OCI-LY3 (cell line): ENCODE data around the gene TMEM258.

Experiments
- EZH2phosphoT487 ChIP-seq: fragments of 200-600 bp; shearing (Covaris generic); IDR thresholded peaks from 2 replicates; pipeline ENCODE4 v1.6.1; 2018; ENCODE audit warnings: antibody characterized with exemption, mixed run types, low read depth
- TF ChIP-seq, protein P1 (sequence below): fragments of 200-600, 300-600 bp; sonication (generic); IDR thresholded peaks from 2 replicates; pipeline ENCODE4 v1.5.1; 2014; ENCODE audit warnings: antibody characterized with exemption, low read length, low read depth

- TF ChIP-seq, protein P1, sequence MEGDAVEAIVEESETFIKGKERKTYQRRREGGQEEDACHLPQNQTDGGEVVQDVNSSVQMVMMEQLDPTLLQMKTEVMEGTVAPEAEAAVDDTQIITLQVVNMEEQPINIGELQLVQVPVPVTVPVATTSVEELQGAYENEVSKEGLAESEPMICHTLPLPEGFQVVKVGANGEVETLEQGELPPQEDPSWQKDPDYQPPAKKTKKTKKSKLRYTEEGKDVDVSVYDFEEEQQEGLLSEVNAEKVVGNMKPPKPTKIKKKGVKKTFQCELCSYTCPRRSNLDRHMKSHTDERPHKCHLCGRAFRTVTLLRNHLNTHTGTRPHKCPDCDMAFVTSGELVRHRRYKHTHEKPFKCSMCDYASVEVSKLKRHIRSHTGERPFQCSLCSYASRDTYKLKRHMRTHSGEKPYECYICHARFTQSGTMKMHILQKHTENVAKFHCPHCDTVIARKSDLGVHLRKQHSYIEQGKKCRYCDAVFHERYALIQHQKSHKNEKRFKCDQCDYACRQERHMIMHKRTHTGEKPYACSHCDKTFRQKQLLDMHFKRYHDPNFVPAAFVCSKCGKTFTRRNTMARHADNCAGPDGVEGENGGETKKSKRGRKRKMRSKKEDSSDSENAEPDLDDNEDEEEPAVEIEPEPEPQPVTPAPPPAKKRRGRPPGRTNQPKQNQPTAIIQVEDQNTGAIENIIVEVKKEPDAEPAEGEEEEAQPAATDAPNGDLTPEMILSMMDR, result no peak
- TF ChIP-seq EZH2phosphoT487, result no peak
Measured at GRCh38 chr11:61838501-61838900, 46.1 kb upstream of the TMEM258 start.
